Measurements from ENCODE around the gene GSK3A. TPM values are rescaled to one million over a fixed set of nuclear protein-coding genes. Genes with fewer than 3 reads are reported as not detected.

The GSK3A gene
- total and polyA plus RNA-seq, 9 of the 15 experiments (the other 6 are each of a cell fraction or from before 2014, with no cell fraction given) = 0.62 to 90.7 (median 33.3) TPM

DNA sequence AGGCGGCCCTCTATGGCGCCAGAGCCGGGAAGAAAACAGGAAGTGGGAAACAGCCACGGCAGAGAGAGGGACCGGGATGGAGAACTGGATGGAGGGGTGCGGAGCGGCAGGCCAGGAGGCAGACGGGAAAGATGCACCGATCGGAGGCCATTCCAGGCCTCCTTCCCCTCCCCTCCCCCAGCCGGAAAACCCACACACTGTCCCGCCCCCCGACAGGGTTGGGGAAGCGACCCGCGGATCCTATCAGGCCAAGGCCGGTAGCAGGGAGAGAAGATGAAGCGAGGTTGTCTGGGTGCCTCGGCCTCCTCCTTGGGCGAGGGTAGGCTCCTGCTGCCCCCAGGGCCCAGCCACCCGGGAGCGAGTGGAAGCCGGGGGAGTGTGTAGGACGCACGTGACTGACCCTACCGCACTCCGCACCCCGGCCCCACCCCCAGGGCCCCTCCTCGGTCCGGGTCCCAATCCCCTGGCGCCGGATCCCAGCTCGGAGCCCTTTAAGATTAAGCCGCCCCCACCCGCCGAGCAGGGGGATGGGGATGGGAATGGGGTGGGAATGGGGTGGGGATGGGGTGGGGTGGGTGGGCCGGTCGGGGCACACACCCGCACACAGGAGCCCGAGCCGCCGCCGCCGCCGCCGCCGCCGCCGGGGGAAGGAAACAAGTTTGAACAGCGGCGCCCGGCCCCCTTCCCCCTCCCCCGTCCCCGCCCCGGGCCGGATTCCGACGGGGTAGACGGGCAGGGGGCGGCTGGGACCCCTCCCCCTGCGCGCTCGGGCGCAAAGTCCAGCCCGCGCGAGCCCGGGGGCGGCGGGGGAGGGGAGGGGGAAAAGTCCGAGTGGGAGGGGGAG is 11.1 kb upstream of the GSK3A start (continued):
- TF ChIP-seq ARHGAP35 (IDR thresholded peaks at IDR 0.05; ENCODE audit: partially characterized antibody) (no peak), MAFG (tag; conservative IDR thresholded peaks at IDR 0.05) (no peak), HIVEP1 (CRISPR knock-in tag; IDR thresholded peaks at IDR 0.05) (no peak), ZNF717 (CRISPR knock-in tag; IDR thresholded peaks at IDR 0.05) (no peak), SAP30 (IDR thresholded peaks at IDR 0.05; ENCODE audit: borderline replicate concordance, insufficient read depth, low read depth, low read length, poor library complexity, severe bottlenecking) (no peak), HNRNPL (IDR thresholded peaks at IDR 0.05; ENCODE audit: low read depth, low read length) (no peak), ZNF780A (CRISPR knock-in tag; IDR thresholded peaks at IDR 0.05) (no peak), FOXJ2 (tag; IDR thresholded peaks at IDR 0.05) (no peak), EP400 (IDR thresholded peaks at IDR 0.05) (0 out of 2 replicates have a peak, but pooled peaks have one; percentile 51), RBFOX2 (IDR thresholded peaks at IDR 0.05; ENCODE audit: low read depth, low read length) (peak; percentile 68), ZNF140 (CRISPR knock-in tag; IDR thresholded peaks at IDR 0.05) (no peak), CAMTA2 (CRISPR knock-in tag; conservative IDR thresholded peaks at IDR 0.05) (no peak), PRPF4 (IDR thresholded peaks at IDR 0.05; ENCODE audit: insufficient read depth, low read depth, low read length, poor library complexity, severe bottlenecking) (no peak)
- TF ChIP-seq, protein P1, sequence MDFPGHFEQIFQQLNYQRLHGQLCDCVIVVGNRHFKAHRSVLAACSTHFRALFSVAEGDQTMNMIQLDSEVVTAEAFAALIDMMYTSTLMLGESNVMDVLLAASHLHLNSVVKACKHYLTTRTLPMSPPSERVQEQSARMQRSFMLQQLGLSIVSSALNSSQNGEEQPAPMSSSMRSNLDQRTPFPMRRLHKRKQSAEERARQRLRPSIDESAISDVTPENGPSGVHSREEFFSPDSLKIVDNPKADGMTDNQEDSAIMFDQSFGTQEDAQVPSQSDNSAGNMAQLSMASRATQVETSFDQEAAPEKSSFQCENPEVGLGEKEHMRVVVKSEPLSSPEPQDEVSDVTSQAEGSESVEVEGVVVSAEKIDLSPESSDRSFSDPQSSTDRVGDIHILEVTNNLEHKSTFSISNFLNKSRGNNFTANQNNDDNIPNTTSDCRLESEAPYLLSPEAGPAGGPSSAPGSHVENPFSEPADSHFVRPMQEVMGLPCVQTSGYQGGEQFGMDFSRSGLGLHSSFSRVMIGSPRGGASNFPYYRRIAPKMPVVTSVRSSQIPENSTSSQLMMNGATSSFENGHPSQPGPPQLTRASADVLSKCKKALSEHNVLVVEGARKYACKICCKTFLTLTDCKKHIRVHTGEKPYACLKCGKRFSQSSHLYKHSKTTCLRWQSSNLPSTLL (IDR thresholded peaks at IDR 0.05) = peak; percentile 95
- TF ChIP-seq, protein P2, sequence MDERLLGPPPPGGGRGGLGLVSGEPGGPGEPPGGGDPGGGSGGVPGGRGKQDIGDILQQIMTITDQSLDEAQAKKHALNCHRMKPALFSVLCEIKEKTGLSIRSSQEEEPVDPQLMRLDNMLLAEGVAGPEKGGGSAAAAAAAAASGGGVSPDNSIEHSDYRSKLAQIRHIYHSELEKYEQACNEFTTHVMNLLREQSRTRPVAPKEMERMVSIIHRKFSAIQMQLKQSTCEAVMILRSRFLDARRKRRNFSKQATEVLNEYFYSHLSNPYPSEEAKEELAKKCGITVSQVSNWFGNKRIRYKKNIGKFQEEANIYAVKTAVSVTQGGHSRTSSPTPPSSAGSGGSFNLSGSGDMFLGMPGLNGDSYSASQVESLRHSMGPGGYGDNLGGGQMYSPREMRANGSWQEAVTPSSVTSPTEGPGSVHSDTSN (CRISPR knock-in tag; IDR thresholded peaks at IDR 0.05; ENCODE audit: low read depth) = no peak
- TF ChIP-seq, protein P2 (tag; conservative IDR thresholded peaks at IDR 0.05; ENCODE audit: low read depth) = no peak
- TF ChIP-seq, protein P3, sequence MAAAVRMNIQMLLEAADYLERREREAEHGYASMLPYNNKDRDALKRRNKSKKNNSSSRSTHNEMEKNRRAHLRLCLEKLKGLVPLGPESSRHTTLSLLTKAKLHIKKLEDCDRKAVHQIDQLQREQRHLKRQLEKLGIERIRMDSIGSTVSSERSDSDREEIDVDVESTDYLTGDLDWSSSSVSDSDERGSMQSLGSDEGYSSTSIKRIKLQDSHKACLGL (CRISPR knock-in tag; IDR thresholded peaks at IDR 0.05; ENCODE audit: borderline replicate concordance, poor library complexity, severe bottlenecking) = no peak
- TF ChIP-seq, protein P4, sequence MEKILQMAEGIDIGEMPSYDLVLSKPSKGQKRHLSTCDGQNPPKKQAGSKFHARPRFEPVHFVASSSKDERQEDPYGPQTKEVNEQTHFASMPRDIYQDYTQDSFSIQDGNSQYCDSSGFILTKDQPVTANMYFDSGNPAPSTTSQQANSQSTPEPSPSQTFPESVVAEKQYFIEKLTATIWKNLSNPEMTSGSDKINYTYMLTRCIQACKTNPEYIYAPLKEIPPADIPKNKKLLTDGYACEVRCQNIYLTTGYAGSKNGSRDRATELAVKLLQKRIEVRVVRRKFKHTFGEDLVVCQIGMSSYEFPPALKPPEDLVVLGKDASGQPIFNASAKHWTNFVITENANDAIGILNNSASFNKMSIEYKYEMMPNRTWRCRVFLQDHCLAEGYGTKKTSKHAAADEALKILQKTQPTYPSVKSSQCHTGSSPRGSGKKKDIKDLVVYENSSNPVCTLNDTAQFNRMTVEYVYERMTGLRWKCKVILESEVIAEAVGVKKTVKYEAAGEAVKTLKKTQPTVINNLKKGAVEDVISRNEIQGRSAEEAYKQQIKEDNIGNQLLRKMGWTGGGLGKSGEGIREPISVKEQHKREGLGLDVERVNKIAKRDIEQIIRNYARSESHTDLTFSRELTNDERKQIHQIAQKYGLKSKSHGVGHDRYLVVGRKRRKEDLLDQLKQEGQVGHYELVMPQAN (IDR thresholded peaks at IDR 0.05; ENCODE audit: borderline replicate concordance) = peak; percentile 86
- TF ChIP-seq, protein P5, sequence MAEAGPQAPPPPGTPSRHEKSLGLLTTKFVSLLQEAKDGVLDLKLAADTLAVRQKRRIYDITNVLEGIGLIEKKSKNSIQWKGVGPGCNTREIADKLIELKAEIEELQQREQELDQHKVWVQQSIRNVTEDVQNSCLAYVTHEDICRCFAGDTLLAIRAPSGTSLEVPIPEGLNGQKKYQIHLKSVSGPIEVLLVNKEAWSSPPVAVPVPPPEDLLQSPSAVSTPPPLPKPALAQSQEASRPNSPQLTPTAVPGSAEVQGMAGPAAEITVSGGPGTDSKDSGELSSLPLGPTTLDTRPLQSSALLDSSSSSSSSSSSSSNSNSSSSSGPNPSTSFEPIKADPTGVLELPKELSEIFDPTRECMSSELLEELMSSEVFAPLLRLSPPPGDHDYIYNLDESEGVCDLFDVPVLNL (CRISPR knock-in tag; IDR thresholded peaks at IDR 0.05; ENCODE audit: low read depth) = no peak
